Astrocyte (in vitro differentiated cells and primary cell): ENCODE data around the gene OLFML3. TPM values are rescaled to one million over a fixed set of nuclear protein-coding genes. Genes with fewer than 3 reads are reported as not detected.
"Not testable (repeated sequence)": the region's sequence is repeated elsewhere in the genome, so short reads cannot be mapped to it uniquely, and the experiment has no call there.

ENCODE experiments used
- DNase-seq: peaks from one replicate; pipeline ENCODE4 v3.0.0-alpha.2; 2010; ENCODE audit warnings: low read depth
- FAIRE-seq: peaks from 2 replicates; lab custom pipeline; 2011; peaks lifted over from hg19 to GRCh38; lab: Jason Lieb, UNC
- H2AFZ ChIP-seq: 2 replicates; pipeline ENCODE4 v1.6.0; 2012; ENCODE audit warnings: low read depth, low read length, inconsistent platforms
- H3K27ac ChIP-seq: 2 replicates; pipeline ENCODE4 v1.5.1; 2011; ENCODE audit warnings: low read depth, low read length, inconsistent platforms
- H3K27me3 ChIP-seq: 2 replicates; pipeline ENCODE4 v1.6.0; 2011; ENCODE audit warnings: low read length, inconsistent platforms; ENCODE audit not compliant: insufficient read depth
- H3K36me3 ChIP-seq: 2 replicates; pipeline ENCODE4 v1.5.1; 2011; ENCODE audit warnings: low read length, inconsistent platforms; ENCODE audit not compliant: insufficient read depth
- H3K4me1 ChIP-seq: 2 replicates; pipeline ENCODE4 v1.5.1; 2011; ENCODE audit warnings: low read length, inconsistent platforms; ENCODE audit not compliant: insufficient read depth
- H3K4me2 ChIP-seq: 2 replicates; pipeline ENCODE4 v1.6.0; 2012; ENCODE audit warnings: low read length, inconsistent platforms
- H3K4me3 ChIP-seq: 2 replicates; pipeline ENCODE4 v1.5.1; 2011; ENCODE audit warnings: low read depth, mild to moderate bottlenecking, low read length, inconsistent platforms; ENCODE audit not compliant: insufficient read depth
- H3K79me2 ChIP-seq: 2 replicates; pipeline ENCODE4 v1.6.0; 2012; ENCODE audit warnings: mild to moderate bottlenecking, low read length, inconsistent platforms; ENCODE audit not compliant: insufficient read depth
- H3K9ac ChIP-seq: 2 replicates; pipeline ENCODE4 v1.6.0; 2012; ENCODE audit warnings: mild to moderate bottlenecking, low read length, inconsistent platforms
- H3K9me3 ChIP-seq: 2 replicates; pipeline ENCODE4 v1.5.1; 2012; ENCODE audit warnings: low read depth, mild to moderate bottlenecking, low read length, inconsistent platforms; ENCODE audit not compliant: insufficient read depth
- H4K20me1 ChIP-seq: 2 replicates; pipeline ENCODE4 v1.6.0; 2012; ENCODE audit warnings: low read length, inconsistent platforms; ENCODE audit not compliant: insufficient read depth
- H3K27ac Mint-ChIP-seq: one replicate; pipeline ENCODE4 v1.8.0; 2021; ENCODE audit warnings: mild to moderate bottlenecking, mixed read lengths; ENCODE audit not compliant: unreplicated experiment
- H3K27me3 Mint-ChIP-seq: one replicate; pipeline ENCODE4 v1.8.0; 2021; ENCODE audit warnings: low read depth, mixed read lengths; ENCODE audit not compliant: unreplicated experiment
- H3K36me3 Mint-ChIP-seq: one replicate; pipeline ENCODE4 v1.8.0; 2021; ENCODE audit warnings: low read depth, mixed read lengths; ENCODE audit not compliant: unreplicated experiment
- H3K4me1 Mint-ChIP-seq: one replicate; pipeline ENCODE4 v1.8.0; 2021; ENCODE audit warnings: low read depth, mixed read lengths; ENCODE audit not compliant: unreplicated experiment
- H3K4me3 Mint-ChIP-seq: one replicate; pipeline ENCODE4 v1.8.0; 2021; ENCODE audit warnings: mild to moderate bottlenecking, moderate library complexity, mixed read lengths; ENCODE audit not compliant: unreplicated experiment
- H3K9me3 Mint-ChIP-seq: one replicate; pipeline ENCODE4 v1.8.0; 2021; ENCODE audit warnings: mild to moderate bottlenecking, mixed read lengths; ENCODE audit not compliant: unreplicated experiment
- EZH2 ChIP-seq: IDR thresholded peaks from 2 replicates; pipeline ENCODE4 v1.6.1; 2012; ENCODE audit warnings: mild to moderate bottlenecking, low read length, inconsistent platforms; ENCODE audit not compliant: insufficient read depth
- total RNA-seq: library from RNA; stranded (reverse); gene quantifications from 2 replicates; pipeline ENCODE4 v1.2.1, GENCODE V29; 2021
- TF ChIP-seq, protein P1 (sequence below): IDR thresholded peaks from 2 replicates; pipeline ENCODE4 v1.5.1; 2011; ENCODE audit warnings: low read depth, mild to moderate bottlenecking, inconsistent platforms, low read length, moderate library complexity; ENCODE audit not compliant: insufficient read depth

OLFML3 gene
- total RNA-seq, 1 donor from 2014 or later, result 26.7 TPM

DNA sequence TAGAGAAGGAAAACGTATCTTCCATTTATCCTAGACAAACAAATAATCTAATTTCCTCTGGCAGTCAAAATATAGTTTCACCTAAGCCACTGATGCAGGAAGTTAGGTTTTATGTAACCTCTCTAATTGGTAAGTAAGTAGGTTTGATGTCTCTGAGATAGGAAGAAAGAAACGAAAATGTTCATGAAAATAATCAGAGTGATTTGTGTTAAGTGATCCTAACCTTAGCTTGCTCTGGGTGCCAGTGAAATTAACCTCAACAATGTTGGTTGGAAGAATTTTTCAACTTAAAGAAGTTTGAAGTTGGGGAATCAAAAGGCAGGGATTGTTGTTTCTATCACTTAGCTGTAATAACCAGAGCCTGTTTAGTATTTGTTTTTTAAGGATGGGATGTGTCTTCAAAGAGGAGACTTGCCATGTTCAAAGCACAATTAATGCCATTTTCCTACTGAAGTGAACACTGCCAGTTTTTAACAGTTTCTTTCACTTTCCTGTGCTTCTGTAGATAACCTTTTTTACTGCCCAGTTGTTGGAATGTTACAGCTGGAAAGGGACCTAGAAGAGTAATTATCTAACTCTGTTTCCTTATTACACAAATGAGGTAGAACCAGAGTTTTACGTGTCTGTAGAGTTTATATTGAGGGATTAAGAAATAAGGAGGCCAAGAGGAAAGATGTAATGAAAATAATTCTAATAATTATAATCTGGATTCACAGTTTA, 31.7 kb upstream of the OLFML3 start:
- Mint-ChIP-seq H3K36me3 (peaks cover 5% of the 10 kb centered on the region), H3K4me3 (no peak overlapping the region), H3K4me1 (peaks cover 11% of the 10 kb centered on the region), H3K9me3 (peaks cover 3% of the 10 kb centered on the region), H3K27ac (no peak overlapping the region), H3K27me3 (no peaks in the 10 kb centered on the region)
- Histone ChIP-seq H3K79me2 (peaks cover 78% of the 10 kb centered on the region), H3K9me3 (no peaks in the 10 kb centered on the region), H3K27me3 (no peaks in the 10 kb centered on the region), H3K4me1 (peaks cover 4% of the 10 kb centered on the region), H2AFZ (no peak overlapping the region), H3K27ac (no peak overlapping the region), H3K9ac (no peak overlapping the region), H3K4me3 (no peak overlapping the region), H3K4me2 (peak overlapping the region; percentile 8), H3K36me3 (no peaks in the 10 kb centered on the region), H4K20me1 (peaks cover 68% of the 10 kb centered on the region)
- no peak for FAIRE-seq
- DNase-seq, result peak; percentile 3
- TF ChIP-seq EZH2, result no peak
- TF ChIP-seq, protein P1, sequence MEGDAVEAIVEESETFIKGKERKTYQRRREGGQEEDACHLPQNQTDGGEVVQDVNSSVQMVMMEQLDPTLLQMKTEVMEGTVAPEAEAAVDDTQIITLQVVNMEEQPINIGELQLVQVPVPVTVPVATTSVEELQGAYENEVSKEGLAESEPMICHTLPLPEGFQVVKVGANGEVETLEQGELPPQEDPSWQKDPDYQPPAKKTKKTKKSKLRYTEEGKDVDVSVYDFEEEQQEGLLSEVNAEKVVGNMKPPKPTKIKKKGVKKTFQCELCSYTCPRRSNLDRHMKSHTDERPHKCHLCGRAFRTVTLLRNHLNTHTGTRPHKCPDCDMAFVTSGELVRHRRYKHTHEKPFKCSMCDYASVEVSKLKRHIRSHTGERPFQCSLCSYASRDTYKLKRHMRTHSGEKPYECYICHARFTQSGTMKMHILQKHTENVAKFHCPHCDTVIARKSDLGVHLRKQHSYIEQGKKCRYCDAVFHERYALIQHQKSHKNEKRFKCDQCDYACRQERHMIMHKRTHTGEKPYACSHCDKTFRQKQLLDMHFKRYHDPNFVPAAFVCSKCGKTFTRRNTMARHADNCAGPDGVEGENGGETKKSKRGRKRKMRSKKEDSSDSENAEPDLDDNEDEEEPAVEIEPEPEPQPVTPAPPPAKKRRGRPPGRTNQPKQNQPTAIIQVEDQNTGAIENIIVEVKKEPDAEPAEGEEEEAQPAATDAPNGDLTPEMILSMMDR, result no peak

DNA sequence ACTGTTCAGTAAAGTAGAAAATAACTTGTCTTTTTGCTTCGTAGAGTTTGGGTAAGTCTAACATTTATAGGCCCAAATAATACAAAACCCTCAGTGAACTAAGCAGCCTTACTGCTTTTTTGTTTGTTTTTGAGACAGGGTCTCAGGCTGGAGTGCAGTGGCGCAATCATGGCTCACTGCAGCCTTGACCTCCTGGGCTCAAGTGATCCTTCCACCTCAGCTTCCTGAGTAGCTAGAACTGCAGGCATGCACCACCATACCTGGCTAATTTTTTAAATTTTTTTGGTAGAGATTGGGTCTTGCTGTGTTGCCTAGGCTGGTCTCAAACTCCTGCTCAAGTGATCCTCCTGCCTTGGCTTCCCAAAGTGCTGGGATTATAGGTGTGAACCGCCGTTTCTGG, 31.1 kb upstream of the OLFML3 start:
- not testable (repeated sequence) for H3K36me3 ChIP-seq, H3K27ac Mint-ChIP-seq, H3K27me3 Mint-ChIP-seq, H3K4me2 ChIP-seq, H2AFZ ChIP-seq, H3K9ac ChIP-seq, H3K4me3 ChIP-seq, H3K27ac ChIP-seq, H3K27me3 ChIP-seq, FAIRE-seq, H3K9me3 ChIP-seq, H3K4me3 Mint-ChIP-seq, H3K9me3 Mint-ChIP-seq, DNase-seq, H3K36me3 Mint-ChIP-seq, H3K4me1 ChIP-seq
- H4K20me1 ChIP-seq, result peaks cover 66% of the 10 kb centered on the region
- peaks cover 75% of the 10 kb centered on the region for H3K79me2 ChIP-seq
- H3K4me1 Mint-ChIP-seq, result peaks cover 11% of the 10 kb centered on the region

DNA sequence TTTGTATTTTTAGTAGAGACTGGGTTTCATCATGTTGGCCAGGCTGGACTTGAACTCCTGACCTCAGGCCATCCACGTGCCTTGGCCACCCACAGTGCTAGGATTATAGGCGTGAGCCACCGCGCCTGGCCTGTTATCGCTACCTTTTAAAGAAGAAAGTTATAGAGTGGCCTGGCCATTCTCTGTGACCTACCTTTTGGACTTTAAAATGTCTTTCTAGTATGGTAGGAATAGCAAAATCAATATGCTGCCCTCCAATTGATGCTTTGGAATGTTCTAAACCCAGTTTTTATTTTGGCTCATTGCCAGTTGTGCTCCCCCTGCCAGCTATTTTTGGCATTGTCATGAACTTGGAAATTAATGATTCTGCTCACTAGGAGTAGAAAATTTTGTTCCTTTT, 30.3 kb upstream of the OLFML3 start:
- H3K4me2 ChIP-seq, result no peak overlapping the region
- no peaks in the 10 kb centered on the region for H3K36me3 ChIP-seq
- H3K9me3 Mint-ChIP-seq, result no peaks in the 10 kb centered on the region
- H3K27ac Mint-ChIP-seq, result no peak overlapping the region
- no peak overlapping the region for H3K27ac ChIP-seq
- no peak overlapping the region for H3K4me3 ChIP-seq
- H4K20me1 ChIP-seq, result peaks cover 67% of the 10 kb centered on the region
- peaks cover 4% of the 10 kb centered on the region for H3K4me1 ChIP-seq
- H3K9me3 ChIP-seq, result no peaks in the 10 kb centered on the region
- no peak overlapping the region for H2AFZ ChIP-seq
- H3K4me3 Mint-ChIP-seq, result no peak overlapping the region
- no peak for DNase-seq
- H3K36me3 Mint-ChIP-seq, result peaks cover 2% of the 10 kb centered on the region
- no peaks in the 10 kb centered on the region for H3K27me3 ChIP-seq
- peaks cover 68% of the 10 kb centered on the region for H3K79me2 ChIP-seq
- no peak for FAIRE-seq
- peaks cover 11% of the 10 kb centered on the region for H3K4me1 Mint-ChIP-seq
- no peaks in the 10 kb centered on the region for H3K27me3 Mint-ChIP-seq
- no peak overlapping the region for H3K9ac ChIP-seq
- TF ChIP-seq EZH2, result no peak
- TF ChIP-seq, protein P1, result peak; percentile 53
